Cardiac muscle cell (in vitro differentiated cells and primary cell): ENCODE data around the gene UBA1. TPM values are rescaled to one million over a fixed set of nuclear protein-coding genes. Genes with fewer than 3 reads are reported as not detected.
"Not testable (repeated sequence)": the region's sequence is repeated elsewhere in the genome, so short reads cannot be mapped to it uniquely, and the experiment has no call there.

ENCODE experiments used
- DNase-seq, 2 donors: peaks; one replicate each; pipeline versions ENCODE4 v3.0.0 to v3.0.0-alpha.2; 2010 to 2017; ENCODE audit warnings: low read depth in 1 of 2, low spot score in 1 of 2
- H3K27ac ChIP-seq: fragments of 200-600 bp; sonication (generic); 2 replicates; pipeline ENCODE4 v1.5.1; 2016
- H3K27me3 ChIP-seq: fragments of 200-600 bp; sonication (generic); 2 replicates; pipeline ENCODE4 v1.6.0; 2016; ENCODE audit warnings: control low read depth
- H3K36me3 ChIP-seq: fragments of 200-600 bp; sonication (generic); 2 replicates; pipeline ENCODE4 v1.5.1; 2016; ENCODE audit warnings: control low read depth
- H3K4me1 ChIP-seq: fragments of 200-600 bp; sonication (generic); 2 replicates; pipeline ENCODE4 v1.8.1; 2017; ENCODE audit warnings: low read depth, mild to moderate bottlenecking, mixed run types
- H3K4me3 ChIP-seq: fragments of 200-600 bp; sonication (generic); 2 replicates; pipeline ENCODE4 v1.5.1; 2016; ENCODE audit warnings: mild to moderate bottlenecking
- H3K9me3 ChIP-seq: fragments of 200-600 bp; sonication (generic); 2 replicates; pipeline ENCODE4 v1.5.1; 2017; ENCODE audit warnings: low read depth, mild to moderate bottlenecking, control low read depth
- polyA plus RNA-seq: library from polyadenylated mRNA; unstranded; fragments of >200 nt; fragmentation: Nextera tagmentation; extraction: Ambion mirVana; gene quantifications from 2 replicates; pipeline ENCODE4 v1.2.1, GENCODE V29; 2016
- total RNA-seq: library from RNA; depleted of rRNA; stranded (reverse); fragments of >200 nt; gene quantifications from 2 replicates; pipeline ENCODE4 v1.2.3, GENCODE V29; 2016
- TF ChIP-seq, protein P1 (sequence below): IDR thresholded peaks from 2 replicates; pipeline ENCODE4 v1.5.1; 2012; ENCODE audit warnings: low read depth, mild to moderate bottlenecking, low read length

UBA1 gene
- total and polyA plus RNA-seq, 2 experiments from 2014 or later: 280 to 386 TPM

GRCh38 chrX:47247999-47248320 lies 54.3 kb downstream of the UBA1 start:
- TF ChIP-seq, protein P1, sequence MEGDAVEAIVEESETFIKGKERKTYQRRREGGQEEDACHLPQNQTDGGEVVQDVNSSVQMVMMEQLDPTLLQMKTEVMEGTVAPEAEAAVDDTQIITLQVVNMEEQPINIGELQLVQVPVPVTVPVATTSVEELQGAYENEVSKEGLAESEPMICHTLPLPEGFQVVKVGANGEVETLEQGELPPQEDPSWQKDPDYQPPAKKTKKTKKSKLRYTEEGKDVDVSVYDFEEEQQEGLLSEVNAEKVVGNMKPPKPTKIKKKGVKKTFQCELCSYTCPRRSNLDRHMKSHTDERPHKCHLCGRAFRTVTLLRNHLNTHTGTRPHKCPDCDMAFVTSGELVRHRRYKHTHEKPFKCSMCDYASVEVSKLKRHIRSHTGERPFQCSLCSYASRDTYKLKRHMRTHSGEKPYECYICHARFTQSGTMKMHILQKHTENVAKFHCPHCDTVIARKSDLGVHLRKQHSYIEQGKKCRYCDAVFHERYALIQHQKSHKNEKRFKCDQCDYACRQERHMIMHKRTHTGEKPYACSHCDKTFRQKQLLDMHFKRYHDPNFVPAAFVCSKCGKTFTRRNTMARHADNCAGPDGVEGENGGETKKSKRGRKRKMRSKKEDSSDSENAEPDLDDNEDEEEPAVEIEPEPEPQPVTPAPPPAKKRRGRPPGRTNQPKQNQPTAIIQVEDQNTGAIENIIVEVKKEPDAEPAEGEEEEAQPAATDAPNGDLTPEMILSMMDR: no peak
- no peak for DNase-seq
- Histone ChIP-seq H3K9me3 (no peaks in the 10 kb centered on the region), H3K4me3 (no peak overlapping the region), H3K27me3 (no peaks in the 10 kb centered on the region), H3K4me1 (no peaks in the 10 kb centered on the region), H3K27ac (peak overlapping the region; percentile 43), H3K36me3 (peaks cover 24% of the 10 kb centered on the region)

DNA sequence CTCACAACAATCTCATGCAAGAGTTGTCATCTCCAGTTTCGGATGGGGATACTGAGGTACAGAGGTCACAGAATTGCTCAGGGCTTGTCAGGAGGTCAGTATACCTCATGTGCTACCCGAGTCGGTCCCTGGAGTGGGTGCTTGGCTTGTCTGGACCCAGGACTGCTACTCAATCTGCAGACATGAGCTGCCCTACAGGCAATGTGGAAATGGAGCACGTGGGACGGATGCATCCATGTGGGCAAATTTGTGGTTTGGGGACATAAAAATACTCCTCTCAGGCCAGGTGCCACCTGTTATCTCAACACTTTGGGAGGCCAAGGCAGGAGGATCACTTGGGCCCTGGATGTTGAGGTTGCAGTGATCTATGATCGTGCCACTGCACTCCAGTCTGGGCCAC lies 54.9 kb downstream of the UBA1 start:
- no peaks in the 10 kb centered on the region for H3K27me3 ChIP-seq
- no peaks in the 10 kb centered on the region for H3K4me1 ChIP-seq
- H3K36me3 ChIP-seq: peaks cover 20% of the 10 kb centered on the region
- no peak overlapping the region for H3K4me3 ChIP-seq
- TF ChIP-seq, protein P1: no peak
- H3K9me3 ChIP-seq: no peaks in the 10 kb centered on the region
- DNase-seq: no peak
- H3K27ac ChIP-seq: peak overlapping the region; percentile 43

GRCh38 chrX:47250017-47250347 lies 56.4 kb downstream of the UBA1 start:
- H3K27me3 ChIP-seq: no peaks in the 10 kb centered on the region

GRCh38 chrX:47257620-47258019 lies 64.0 kb downstream of the UBA1 start:
- not testable (repeated sequence) for H3K4me1 ChIP-seq, H3K27me3 ChIP-seq, DNase-seq, H3K36me3 ChIP-seq, H3K27ac ChIP-seq, H3K4me3 ChIP-seq, H3K9me3 ChIP-seq

More at GRCh38 chrX:47250017-47250347, 56.4 kb downstream of the UBA1 start:
- Histone ChIP-seq H3K4me3 (no peak overlapping the region), H3K36me3 (peaks cover 12% of the 10 kb centered on the region), H3K4me1 (no peaks in the 10 kb centered on the region), H3K27ac (no peak overlapping the region), H3K9me3 (no peaks in the 10 kb centered on the region)
- TF ChIP-seq, protein P1: no peak
- DNase-seq: no peak

Other genes starting within 250 kb of the UBA1 start
- 5.7 and 15.4 TPM in 2 replicates for gene RGN, start 115.4 kb upstream of the UBA1 start, total RNA-seq
- gene RGN, start 115.4 kb upstream of the UBA1 start, polyA plus RNA-seq: 7.4 and 31.6 TPM in 2 replicates
- 87.2 and 156 TPM in 2 replicates for gene NDUFB11, start 49.1 kb upstream of the UBA1 start, total RNA-seq
- gene NDUFB11, start 49.1 kb upstream of the UBA1 start, polyA plus RNA-seq: 244 and 269 TPM in 2 replicates
- gene RBM10, start 48.6 kb upstream of the UBA1 start, total RNA-seq: 64.7 and 70.0 TPM in 2 replicates
- gene RBM10, start 48.6 kb upstream of the UBA1 start, polyA plus RNA-seq: 48.7 and 52.5 TPM in 2 replicates
- gene CDK16, start 24.9 kb downstream of the UBA1 start, total RNA-seq: 391 and 422 TPM in 2 replicates
- 481 and 575 TPM in 2 replicates for gene CDK16, start 24.9 kb downstream of the UBA1 start, polyA plus RNA-seq
- gene USP11, start 39.2 kb downstream of the UBA1 start, total RNA-seq: 120 and 130 TPM in 2 replicates
- 312 and 337 TPM in 2 replicates for gene USP11, start 39.2 kb downstream of the UBA1 start, polyA plus RNA-seq
- gene ZNF157, start 176.7 kb downstream of the UBA1 start, total RNA-seq: 0.12 and 0.49 TPM in 2 replicates
- gene ZNF157, start 176.7 kb downstream of the UBA1 start, polyA plus RNA-seq: 1.00 TPM in 1 of 2 replicates, not detected in the other